Activated T-helper 17 cell treated with anti-CD3 and anti-CD28 coated beads, Interleukin-2, amount 50 U/mL, for 72 hours (primary cell): ENCODE results near the gene TUBA4A. TPM values are rescaled to one million over a fixed set of nuclear protein-coding genes. Genes with fewer than 3 reads are reported as not detected.
A peak's percentile ranks its signal among the peaks of the same experiment; 100 is the strongest.

ENCODE experiments used
- ATAC-seq: fragments of 150-1000 bp; cut with Tn5 transposase; replicated peaks from 2 replicates; pipeline ENCODE4 v1.10.0; 2021; ENCODE audit warnings: mild to moderate bottlenecking, moderate library complexity
- H3K27ac Mint-ChIP-seq: one replicate; pipeline ENCODE4 v1.8.0; 2022; ENCODE audit warnings: mixed read lengths
- H3K27me3 Mint-ChIP-seq: one replicate; pipeline ENCODE4 v1.8.0; 2022; ENCODE audit warnings: mixed read lengths
- H3K36me3 Mint-ChIP-seq: one replicate; pipeline ENCODE4 v1.8.0; 2022; ENCODE audit warnings: low read depth, mild to moderate bottlenecking, mixed read lengths
- H3K4me1 Mint-ChIP-seq: one replicate; pipeline ENCODE4 v1.8.0; 2022; ENCODE audit warnings: mixed read lengths
- H3K4me3 Mint-ChIP-seq: one replicate; pipeline ENCODE4 v1.8.0; 2022; ENCODE audit warnings: mild to moderate bottlenecking, mixed read lengths
- H3K9me3 Mint-ChIP-seq: one replicate; pipeline ENCODE4 v1.8.0; 2022; ENCODE audit warnings: mixed read lengths
- total RNA-seq, 2 donors: library from RNA; stranded (reverse); gene quantifications; one replicate each; pipeline ENCODE4 v1.2.3, GENCODE V29; 2022

TUBA4A gene
- total RNA-seq, 2 donors from 2014 or later = 347 to 530 TPM

GRCh38 chr2:219279916-219280516 lies 26.3 kb upstream of the TUBA4A start:
- no peak for ATAC-seq
- Mint-ChIP-seq H3K36me3 (peaks cover 50% of the 10 kb centered on the region), H3K27ac (peak overlapping the region; percentile 96), H3K9me3 (no peaks in the 10 kb centered on the region), H3K4me1 (peaks cover 24% of the 10 kb centered on the region), H3K27me3 (no peaks in the 10 kb centered on the region), H3K4me3 (peak overlapping the region; percentile 87)

DNA sequence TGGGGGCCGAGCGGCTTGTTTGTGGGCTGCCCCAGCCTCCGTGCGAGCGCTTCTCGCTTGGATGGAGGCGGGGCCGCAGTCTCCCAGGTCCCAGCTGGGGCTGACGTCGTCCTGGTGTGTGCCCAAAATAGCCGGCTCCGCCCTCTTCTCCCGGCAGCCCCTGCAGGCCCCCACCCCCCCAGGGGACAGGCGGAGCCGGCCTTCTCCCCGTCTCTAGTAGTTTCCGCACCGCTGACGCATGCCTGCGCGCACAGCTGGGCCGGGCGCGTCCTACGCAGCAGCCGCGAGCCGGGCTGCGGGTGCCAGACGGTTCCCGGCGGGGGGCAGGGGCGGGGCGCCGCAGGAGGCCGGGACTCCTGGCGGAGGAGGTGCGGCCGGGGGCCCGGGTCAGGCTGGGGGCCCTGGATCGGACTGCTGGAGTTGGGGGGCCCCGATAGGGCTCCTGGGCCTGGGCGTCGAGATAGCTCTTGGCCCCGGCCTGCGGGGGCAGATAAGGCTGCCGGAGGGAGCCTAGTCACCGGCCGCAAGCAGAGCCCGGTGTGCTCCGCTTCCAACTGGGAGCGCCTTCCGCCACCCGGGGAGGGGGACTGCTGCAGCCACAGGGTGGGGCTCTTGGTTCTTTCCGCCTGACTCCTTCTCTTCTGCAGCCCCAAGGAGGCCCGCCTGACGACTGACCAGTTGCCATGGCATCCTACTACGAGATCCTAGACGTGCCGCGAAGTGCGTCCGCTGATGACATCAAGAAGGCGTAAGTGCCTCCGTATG lies 25.6 kb upstream of the TUBA4A start, which contains the start of gene DNAJB2:
DNAJB2 (plus strand) TSS at position 216 of the 765 bp plus-strand sequence; CDS start at position 684, 468 bp downstream.
- Mint-ChIP-seq H3K27ac (peak within 1 kb of the TSS; percentile 96), H3K4me3 (peak within 1 kb of the TSS; percentile 87), H3K4me1 (peaks cover 24% of the 10 kb centered on the region), H3K27me3 (no peaks in the 10 kb centered on the region), H3K9me3 (no peaks in the 10 kb centered on the region), H3K36me3 (peaks cover 50% of the 10 kb centered on the region)
- peak; percentile 88 for ATAC-seq

GRCh38 chr2:219278655-219279150 lies 25.0 kb upstream of the TUBA4A start:
- no peak for ATAC-seq
- H3K4me3 Mint-ChIP-seq = peak overlapping the region; percentile 87
- peaks cover 24% of the 10 kb centered on the region for H3K4me1 Mint-ChIP-seq

GRCh38 chr2:219277703-219278654 lies 24.3 kb upstream of the TUBA4A start:
- peaks cover 21% of the 10 kb centered on the region for H3K4me1 Mint-ChIP-seq
- H3K27me3 Mint-ChIP-seq = no peaks in the 10 kb centered on the region
- H3K9me3 Mint-ChIP-seq = no peaks in the 10 kb centered on the region
- peak overlapping the region; percentile 87 for H3K4me3 Mint-ChIP-seq
- H3K27ac Mint-ChIP-seq = peak overlapping the region; percentile 90
- ATAC-seq = peak; percentile 6
- peaks cover 36% of the 10 kb centered on the region for H3K36me3 Mint-ChIP-seq

More at GRCh38 chr2:219278655-219279150, 25.0 kb upstream of the TUBA4A start:
- H3K36me3 Mint-ChIP-seq = peaks cover 44% of the 10 kb centered on the region
- no peaks in the 10 kb centered on the region for H3K9me3 Mint-ChIP-seq
- no peaks in the 10 kb centered on the region for H3K27me3 Mint-ChIP-seq
- H3K27ac Mint-ChIP-seq = peak overlapping the region; percentile 90

GRCh38 chr2:219274361-219274921 lies 20.7 kb upstream of the TUBA4A start:
- Mint-ChIP-seq H3K36me3 (peaks cover 1% of the 10 kb centered on the region), H3K4me3 (no peak overlapping the region), H3K9me3 (no peaks in the 10 kb centered on the region), H3K27me3 (no peaks in the 10 kb centered on the region), H3K4me1 (peaks cover 7% of the 10 kb centered on the region), H3K27ac (no peak overlapping the region)
- ATAC-seq = no peak

DNA sequence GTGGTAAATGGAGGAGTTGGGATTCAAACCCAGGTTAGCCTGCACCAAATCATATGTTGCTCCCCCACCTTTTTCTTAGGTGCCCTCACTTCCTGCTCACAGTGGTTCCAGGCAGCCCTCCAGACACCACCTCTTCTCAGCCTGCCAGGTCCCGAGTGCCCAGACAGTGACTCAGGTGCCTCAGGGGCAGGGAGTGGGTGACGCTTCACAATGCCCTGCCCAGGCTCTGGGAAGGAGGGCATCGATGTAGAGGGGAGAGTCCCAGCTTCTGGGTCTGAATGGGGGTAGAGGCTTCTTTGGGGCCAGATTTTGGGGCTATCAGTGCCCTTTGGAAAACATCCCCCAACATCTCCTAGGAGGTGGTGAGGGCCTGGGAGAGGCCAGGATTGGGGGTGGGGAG lies 20.2 kb upstream of the TUBA4A start:
- Mint-ChIP-seq H3K4me1 (peaks cover 7% of the 10 kb centered on the region), H3K36me3 (no peaks in the 10 kb centered on the region), H3K4me3 (no peak overlapping the region), H3K27me3 (no peaks in the 10 kb centered on the region), H3K27ac (no peak overlapping the region), H3K9me3 (no peaks in the 10 kb centered on the region)
- no peak for ATAC-seq

GRCh38 chr2:219272995-219273394 lies 19.3 kb upstream of the TUBA4A start:
- Mint-ChIP-seq H3K4me1 (peaks cover 4% of the 10 kb centered on the region), H3K9me3 (no peaks in the 10 kb centered on the region), H3K36me3 (no peaks in the 10 kb centered on the region), H3K27me3 (no peaks in the 10 kb centered on the region), H3K27ac (no peak overlapping the region), H3K4me3 (no peak overlapping the region)
- ATAC-seq = peak; percentile 31

- Mint-ChIP-seq H3K9me3 (no peaks in the 10 kb centered on the region), H3K27me3 (no peaks in the 10 kb centered on the region), H3K4me3 (no peak overlapping the region), H3K4me1 (no peaks in the 10 kb centered on the region), H3K27ac (no peak overlapping the region), H3K36me3 (no peaks in the 10 kb centered on the region)
- ATAC-seq = no peak
These were observed 18.6 kb upstream of the TUBA4A start for GRCh38 chr2:219272356-219272755.

DNA sequence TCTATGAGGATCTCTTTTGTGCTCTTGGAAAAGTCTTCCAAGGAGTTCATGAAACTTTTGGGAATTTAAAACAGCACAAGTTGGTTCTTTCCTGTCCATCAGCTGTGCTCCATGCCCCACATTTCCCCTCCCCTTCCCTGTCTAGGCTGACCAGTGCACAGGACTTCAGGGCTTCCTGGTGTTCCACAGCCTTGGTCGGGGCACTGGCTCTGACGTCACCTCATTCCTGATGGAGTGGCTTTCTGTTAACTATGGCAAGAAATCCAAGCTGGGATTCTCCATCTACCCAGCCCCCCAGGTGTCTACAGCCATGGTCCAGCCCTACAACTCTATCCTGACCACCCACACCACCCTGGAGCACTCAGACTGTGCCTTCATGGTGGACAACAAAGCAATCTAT lies 17.3 kb upstream of the TUBA4A start:
- H3K27me3 Mint-ChIP-seq = no peaks in the 10 kb centered on the region
- no peak overlapping the region for H3K4me3 Mint-ChIP-seq
- ATAC-seq = no peak
- no peaks in the 10 kb centered on the region for H3K4me1 Mint-ChIP-seq
- no peaks in the 10 kb centered on the region for H3K9me3 Mint-ChIP-seq
- no peak overlapping the region for H3K27ac Mint-ChIP-seq
- H3K36me3 Mint-ChIP-seq = no peaks in the 10 kb centered on the region

DNA sequence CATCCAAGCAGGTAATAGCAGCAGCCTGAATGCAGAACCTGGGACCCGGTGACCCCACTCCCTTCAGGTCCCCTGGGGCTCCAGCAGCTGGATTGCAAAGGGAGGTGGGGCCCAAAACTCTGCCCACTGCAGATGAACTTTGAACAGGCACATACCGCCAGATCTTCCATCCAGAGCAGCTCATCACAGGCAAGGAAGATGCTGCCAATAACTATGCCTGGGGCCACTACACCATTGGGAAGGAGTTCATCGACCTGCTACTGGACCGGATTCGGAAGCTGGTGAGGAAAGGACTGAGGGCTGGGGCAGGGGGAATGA lies 16.3 kb upstream of the TUBA4A start:
- Mint-ChIP-seq H3K4me3 (no peak overlapping the region), H3K9me3 (no peaks in the 10 kb centered on the region), H3K27me3 (no peaks in the 10 kb centered on the region), H3K36me3 (no peaks in the 10 kb centered on the region), H3K27ac (no peak overlapping the region), H3K4me1 (no peaks in the 10 kb centered on the region)
- ATAC-seq = no peak

DNA sequence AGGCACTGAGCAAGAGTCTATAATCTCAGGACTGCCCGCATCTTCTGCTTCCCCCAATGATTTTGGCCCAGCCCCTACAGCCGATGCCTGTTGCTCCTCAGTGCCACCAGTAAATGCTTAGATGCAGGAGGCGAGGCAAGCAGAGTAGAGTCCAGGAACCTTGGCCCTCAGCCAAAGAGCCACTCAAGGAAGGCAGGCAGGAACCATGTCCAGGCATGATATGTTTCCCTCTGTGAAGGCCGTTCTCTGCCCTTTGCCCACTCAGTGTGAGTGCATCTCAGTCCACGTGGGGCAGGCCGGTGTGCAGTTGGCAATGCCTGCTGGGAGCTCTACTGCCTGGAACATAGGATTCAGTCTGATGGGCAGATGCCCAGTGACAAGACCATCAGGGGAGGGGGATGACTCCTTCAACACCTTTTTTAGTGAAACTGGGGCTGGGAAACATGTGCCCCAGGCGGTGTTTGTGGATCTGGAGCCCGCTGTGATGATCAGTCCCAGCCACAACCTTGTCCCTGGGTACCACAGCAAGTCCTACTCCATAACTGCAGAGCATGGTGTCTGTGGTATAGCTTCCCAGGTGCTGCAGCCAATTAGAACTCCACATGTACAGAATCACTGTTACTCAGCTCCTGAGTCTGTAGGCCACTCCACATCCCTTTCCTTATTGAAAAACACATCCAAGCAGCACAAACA lies 15.8 kb upstream of the TUBA4A start:
- no peak overlapping the region for H3K27ac Mint-ChIP-seq
- H3K4me1 Mint-ChIP-seq = no peaks in the 10 kb centered on the region
- no peaks in the 10 kb centered on the region for H3K9me3 Mint-ChIP-seq
- H3K27me3 Mint-ChIP-seq = no peaks in the 10 kb centered on the region
- no peaks in the 10 kb centered on the region for H3K36me3 Mint-ChIP-seq
- H3K4me3 Mint-ChIP-seq = no peak overlapping the region
- no peak for ATAC-seq

- H3K27ac Mint-ChIP-seq = no peak overlapping the region
- no peak for ATAC-seq
- H3K4me3 Mint-ChIP-seq = no peak overlapping the region
- H3K27me3 Mint-ChIP-seq = no peaks in the 10 kb centered on the region
- H3K9me3 Mint-ChIP-seq = no peaks in the 10 kb centered on the region
- no peaks in the 10 kb centered on the region for H3K36me3 Mint-ChIP-seq
- no peaks in the 10 kb centered on the region for H3K4me1 Mint-ChIP-seq
These were observed 14.6 kb upstream of the TUBA4A start for GRCh38 chr2:219268294-219268693.

DNA sequence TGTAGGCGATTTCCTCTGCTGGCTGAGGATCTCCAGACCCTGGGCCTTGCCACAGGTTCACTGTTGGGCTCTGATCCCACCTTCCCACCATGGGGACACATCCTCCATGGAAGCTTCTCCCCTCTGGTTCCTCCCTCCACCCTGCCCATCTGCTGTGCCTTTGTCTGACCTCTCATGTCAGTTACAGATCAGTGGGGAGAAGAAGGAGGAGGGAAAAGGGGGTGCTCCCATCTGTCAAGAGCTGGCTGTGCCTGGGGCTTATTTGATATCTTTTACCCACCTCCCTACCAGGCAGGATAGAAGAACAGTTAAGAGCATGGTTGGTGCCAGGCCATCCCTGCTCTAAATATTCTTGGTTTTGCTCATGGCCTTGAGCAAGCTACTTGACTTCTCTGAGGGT lies 13.2 kb upstream of the TUBA4A start:
- ATAC-seq = no peak
- Mint-ChIP-seq H3K27ac (no peak overlapping the region), H3K4me3 (no peak overlapping the region), H3K4me1 (no peaks in the 10 kb centered on the region), H3K36me3 (no peaks in the 10 kb centered on the region), H3K9me3 (no peaks in the 10 kb centered on the region), H3K27me3 (peaks cover under 1% of the 10 kb centered on the region)

GRCh38 chr2:219266232-219266631 lies 12.5 kb upstream of the TUBA4A start:
- no peak for ATAC-seq
- Mint-ChIP-seq H3K4me1 (no peaks in the 10 kb centered on the region), H3K36me3 (no peaks in the 10 kb centered on the region), H3K4me3 (no peak overlapping the region), H3K9me3 (no peaks in the 10 kb centered on the region), H3K27me3 (peaks cover 5% of the 10 kb centered on the region), H3K27ac (no peak overlapping the region)
